GM10266 (cell line): ENCODE results near the gene CFAP90.

Experiments
- DNase-seq: peaks from one replicate; pipeline ENCODE4 v3.0.0; 2012; ENCODE audit errors: extremely low spot score
- CTCF ChIP-seq: IDR thresholded peaks from 2 replicates; pipeline ENCODE4 v1.5.1; 2012; ENCODE audit warnings: mild to moderate bottlenecking, low read depth; ENCODE audit not compliant: control insufficient read depth, insufficient read depth; ENCODE audit errors: missing control alignments

The CFAP90 gene

GRCh38 chr5:7845557-7845956, 5.4 kb downstream of the CFAP90 start:
- TF ChIP-seq CTCF, result no peak
- DNase-seq, result no peak

GRCh38 chr5:7844901-7845300, 6.0 kb downstream of the CFAP90 start:
- DNase-seq, result no peak
- TF ChIP-seq CTCF, result no peak

- TF ChIP-seq CTCF, result no peak
- no peak for DNase-seq
Measured at GRCh38 chr5:7842531-7842930, 8.4 kb downstream of the CFAP90 start.

GRCh38 chr5:7837403-7837802, 13.5 kb downstream of the CFAP90 start:
- TF ChIP-seq CTCF, result no peak
- no peak for DNase-seq

- no peak for TF ChIP-seq CTCF
Measured at GRCh38 chr5:7834982-7835381, 16.0 kb downstream of the CFAP90 start.

GRCh38 chr5:7828269-7828668, 22.7 kb downstream of the CFAP90 start:
- no peak for DNase-seq
- no peak for TF ChIP-seq CTCF

More at GRCh38 chr5:7834982-7835381, 16.0 kb downstream of the CFAP90 start:
- no peak for DNase-seq

GRCh38 chr5:7827610-7828009, 23.3 kb downstream of the CFAP90 start:
- DNase-seq, result no peak
- no peak for TF ChIP-seq CTCF
